HepG2 (cell line): Measurements from ENCODE around the gene G6PC3. TPM values are rescaled to one million over a fixed set of nuclear protein-coding genes. Genes with fewer than 3 reads are reported as not detected.

Experiments
- ATAC-seq: fragments of 200-7000 bp; cut with Tn5 transposase; 3 replicates; pipeline ENCODE4 v1.9.1; 2020; ENCODE audit warnings: mild to moderate bottlenecking, moderate library complexity
- BruUV-seq: library from RNA; stranded (reverse); fragments of 400-500 nt; replicated peaks from 2 replicates; lab custom pipeline; 2021; lab: Mats Ljungman, UMichigan
- CTCF ChIA-PET: fragments of 300-600 bp; formaldehyde crosslinking; extraction: SDS; loops from one replicate; lab custom pipeline; 2021; ENCODE audit warnings: low total read pairs, inconsistent platforms, low intra/inter-chr PET ratio; lab: Yijun Ruan, JAX
- POLR2A ChIA-PET: fragments of 350-600 bp; sonication (Branson Sonifier 250); formaldehyde crosslinking; loops from one replicate; lab custom pipeline; 2020; ENCODE audit warnings: antibody characterized with exemption, inconsistent platforms; lab: Yijun Ruan, JAX
- DNase-seq: peaks from one replicate; pipeline ENCODE4 v3.0.0-alpha.2; 2015; ENCODE audit warnings: low spot score
- FAIRE-seq: peaks from 3 replicates; lab custom pipeline; 2011; peaks lifted over from hg19 to GRCh38; lab: Jason Lieb, UNC
- H2AFZ ChIP-seq: one replicate; pipeline ENCODE4 v1.6.1; 2011; ENCODE audit warnings: low read length, inconsistent platforms
- H3K27ac ChIP-seq: fragments of 300-600 bp; 3 replicates; pipeline ENCODE4 v1.8.0; 2011; ENCODE audit warnings: mixed run types, mild to moderate bottlenecking, mixed read lengths, low read length, inconsistent platforms; ENCODE audit not compliant: insufficient read depth; ENCODE audit errors: extremely low read length
- H3K27me3 ChIP-seq, 2 experiments: fragments of 200-600 bp in 1 of 2; 2 replicates in 1 of 2; 3 replicates in 1 of 2; pipeline versions ENCODE4 v1.6.0 to v1.8.0; 2011; ENCODE audit warnings: low read length in 2 of 2, mild to moderate bottlenecking in 2 of 2, moderate library complexity in 2 of 2, inconsistent platforms in 1 of 2; ENCODE audit not compliant: insufficient read depth in 2 of 2, control insufficient read depth in 1 of 2
- H3K36me3 ChIP-seq, 2 experiments: fragments of 200-600 bp in 1 of 2; replicated peaks in 1 of 2; 2 replicates in 1 of 2; 3 replicates in 1 of 2; pipeline versions ENCODE4 v1.5.1 to v1.8.0; 2011; ENCODE audit warnings: low read length in 2 of 2, inconsistent platforms in 1 of 2; ENCODE audit not compliant: insufficient read depth in 2 of 2, control insufficient read depth in 1 of 2
- H3K4me1 ChIP-seq: 2 replicates; pipeline ENCODE4 v1.5.1; 2012; ENCODE audit warnings: low read length, inconsistent platforms; ENCODE audit not compliant: insufficient read depth
- H3K4me2 ChIP-seq: 2 replicates; pipeline ENCODE4 v1.6.0; 2011; ENCODE audit warnings: low read depth, low read length, inconsistent platforms
- H3K4me3 ChIP-seq, 3 experiments: fragments of 200-600 bp in 1 of 3; sonication (generic), shearing (Covaris generic) in 1 of 3; replicated peaks in 1 of 3; 2 replicates each; pipeline ENCODE4 v1.5.1; 2011 to 2016; ENCODE audit warnings: low read length in 3 of 3, inconsistent platforms in 2 of 3, low read depth in 2 of 3, mild to moderate bottlenecking in 2 of 3, control low read depth in 1 of 3, mixed read lengths in 1 of 3; ENCODE audit not compliant: insufficient read depth in 1 of 3
- H3K79me2 ChIP-seq: one replicate; pipeline ENCODE4 v1.6.1; 2011; ENCODE audit warnings: low read length, inconsistent platforms; ENCODE audit not compliant: insufficient read depth
- H3K9ac ChIP-seq: 2 replicates; pipeline ENCODE4 v1.6.0; 2011; ENCODE audit warnings: mild to moderate bottlenecking, low read depth, low read length, inconsistent platforms; ENCODE audit not compliant: insufficient read depth
- H3K9me3 ChIP-seq: 2 replicates; pipeline ENCODE4 v1.5.1; 2012; ENCODE audit warnings: mild to moderate bottlenecking, low read length
- H4K20me1 ChIP-seq: 2 replicates; pipeline ENCODE4 v1.6.0; 2011; ENCODE audit warnings: inconsistent platforms, mild to moderate bottlenecking, low read length, moderate library complexity; ENCODE audit not compliant: insufficient read depth
- AGO2 ChIP-seq: fragments of 200-400 bp; formaldehyde crosslinking; optimal IDR thresholded peaks from 2 replicates; pipeline ENCODE3; 2017; ENCODE audit warnings: mild to moderate bottlenecking, low read depth, low read length, moderate library complexity
- MTF1 ChIP-seq: sonication (generic); formaldehyde crosslinking; IDR thresholded peaks from 2 replicates; pipeline ENCODE4 v1.5.0; 2020; ENCODE audit warnings: missing genetic modification reagents
- POLR2A ChIP-seq, 2 experiments: IDR thresholded peaks; 2 replicates each; pipeline ENCODE4 v1.6.1; 2011; ENCODE audit warnings: low read depth in 2 of 2, low read length in 2 of 2, mild to moderate bottlenecking in 1 of 2, moderate library complexity in 1 of 2; ENCODE audit not compliant: insufficient read depth in 1 of 2
- RBFOX2 ChIP-seq: fragments of 200-400 bp; formaldehyde crosslinking; IDR thresholded peaks from 2 replicates; pipeline ENCODE4 v1.6.1; 2017; ENCODE audit warnings: low read depth, mild to moderate bottlenecking, low read length
- ZNF589 ChIP-seq: sonication (generic); formaldehyde crosslinking; conservative IDR thresholded peaks from 2 replicates; pipeline ENCODE4 v1.8.0; 2022; ENCODE audit warnings: mild to moderate bottlenecking, moderate library complexity, missing genetic modification reagents
- WGBS: methylation state at CpG from one replicate; pipeline ENCODE4 v1.1.6; 2017; ENCODE audit warnings: low lambda C conversion rate; 5-methylcytosine and 5-hydroxymethylcytosine counted together
- in situ Hi-C: cut with HindIII; loops from 2 replicates; pipeline ENCODE4 v1.10.0; 2017; ENCODE audit warnings: low pct_unique_long_range_greater_than_20kb; ENCODE audit not compliant: extremely low pct_ligation_motif_present
- intact Hi-C: fragments of 100-400 bp; cut with micrococcal nuclease; formaldehyde crosslinking; loops from one replicate; pipeline ENCODE4 v1.10.0; 2022; ENCODE audit not compliant: unreplicated experiment
- polyA plus RNA-seq, 8 experiments: library from polyadenylated mRNA; depleted of rRNA in 3 of 8; stranded (reverse) in 7 of 8; unstranded in 1 of 8; fragments of >200 nt; fragmentation: Illumina TruSeq in 4 of 8; extraction: Trizol in 4 of 8; gene quantifications; 2 replicates each; pipeline versions ENCODE4 v1.2.1 to v1.2.3, GENCODE V29; 2011 to 2016; ENCODE audit warnings: low read depth in 4 of 8, missing spikeins in 1 of 8, mixed read lengths in 1 of 8; ENCODE audit not compliant: insufficient read depth in 1 of 8
- total RNA-seq, 5 experiments: library from RNA; depleted of rRNA; stranded (reverse); fragments of >200 nt; fragmentation: Illumina TruSeq; extraction: Trizol; gene quantifications; 2 replicates each; pipeline ENCODE4 v1.2.3, GENCODE V29; 2016; ENCODE audit warnings: low read depth in 1 of 5

The G6PC3 gene
- total and polyA plus RNA-seq, 2 of the 13 experiments (the other 11 are each of a cell fraction or from before 2014, with no cell fraction given), result 38.5 to 75.8 TPM

DNA sequence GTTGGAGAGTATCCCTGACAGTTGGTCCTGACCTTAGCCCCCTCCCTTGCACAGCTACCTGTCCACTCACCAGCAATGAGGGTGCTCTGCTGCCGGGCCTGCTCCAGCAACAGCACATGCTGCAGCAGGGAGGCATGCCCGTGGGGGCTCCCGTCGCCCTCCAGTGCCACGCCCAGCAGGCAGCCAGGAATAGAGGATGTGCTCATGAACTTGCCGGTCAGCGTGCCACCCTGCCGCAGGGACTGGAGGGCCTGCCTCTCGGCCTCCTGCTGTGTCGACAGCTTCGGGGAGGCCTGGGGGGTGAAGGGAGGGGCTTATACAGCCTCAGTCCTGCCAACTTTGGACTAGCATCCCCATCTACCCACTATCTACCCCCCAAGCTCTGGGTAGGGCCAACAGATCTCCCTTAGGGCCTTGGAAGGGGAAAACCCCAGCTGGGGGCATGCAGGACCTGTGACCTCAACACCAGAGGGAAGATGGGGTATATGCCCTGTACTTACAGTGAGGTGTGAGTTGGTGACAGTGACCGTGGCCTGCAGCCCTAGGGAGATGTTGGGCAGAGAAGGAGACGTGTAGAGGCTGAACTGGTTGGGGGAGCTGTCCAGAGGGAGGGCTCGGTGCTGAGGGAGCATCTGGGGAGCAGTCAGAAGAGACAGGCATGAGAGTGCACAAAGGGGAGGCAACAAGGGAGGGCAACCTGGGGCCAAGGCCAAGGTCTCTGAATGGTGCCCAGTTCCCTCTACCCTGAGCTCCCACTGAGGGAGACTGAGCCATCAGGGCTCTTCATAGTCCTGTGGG, 20.9 kb downstream of the G6PC3 start:
- Histone ChIP-seq H3K9ac (no peak overlapping the region), H3K27ac (no peak overlapping the region), H2AFZ (no peak overlapping the region), H3K27me3 (no peaks in the 10 kb centered on the region), H3K4me1 (peaks cover 37% of the 10 kb centered on the region), H4K20me1 (0 out of 2 replicates have a peak, but pooled peaks cover 3% of the 10 kb centered on the region), H3K79me2 (no peaks in the 10 kb centered on the region), H3K4me3 (no peak overlapping the region), H3K9me3 (no peaks in the 10 kb centered on the region), H3K4me2 (no peak overlapping the region), H3K36me3 (peaks cover 15 to 37% of the 10 kb centered on the region in 2 experiments)
- FAIRE-seq, result no peak
- no peak for DNase-seq
- TF ChIP-seq RBFOX2, result 0 out of 2 replicates have a peak, but pooled peaks have one; percentile 26
- no peak for TF ChIP-seq MTF1 (CRISPR knock-in tag)
- peak; percentile 58 for TF ChIP-seq AGO2
- intact Hi-C loops (no loop called here), in situ Hi-C loops (no loop called here)
- no peak for ATAC-seq
- ChIA-PET POLR2A (interaction anchor here (1.2 kb wide), 1 partner anchor 32 kb away, joined by 3 read pairs; the partner anchor contains the start of gene HDAC5), CTCF (no interaction called here)
- no TSS peak for BruUV-seq
- WGBS, result 98% methylated on average over 13 of the region's 14 CpGs

DNA sequence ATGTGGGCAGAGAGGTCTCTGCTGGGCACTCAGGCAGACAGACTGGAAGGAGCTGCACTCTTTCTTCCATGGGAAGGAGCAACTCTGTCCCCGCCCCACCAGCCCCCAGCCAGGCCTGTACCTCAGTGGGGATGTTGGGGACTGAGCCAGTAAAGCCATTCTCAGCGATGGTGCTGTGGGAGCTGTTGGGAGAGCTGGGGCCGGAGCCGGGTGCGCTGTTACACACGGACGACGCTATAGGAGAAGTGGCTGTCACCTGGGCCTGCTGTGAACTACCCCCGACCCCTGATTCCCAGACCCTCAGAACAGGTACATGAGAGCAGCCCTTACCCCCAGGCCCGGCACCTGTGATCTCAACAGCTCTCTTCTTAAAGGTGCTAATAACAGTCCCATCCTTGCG, 21.5 kb downstream of the G6PC3 start:
- ATAC-seq (no peak), FAIRE-seq (no peak), DNase-seq (no peak)
- Histone ChIP-seq H3K27me3 (no peaks in the 10 kb centered on the region), H3K27ac (no peak overlapping the region), H3K9ac (no peak overlapping the region), H3K9me3 (no peaks in the 10 kb centered on the region), H3K36me3 (peaks cover 15 to 35% of the 10 kb centered on the region in 2 experiments), H3K79me2 (peaks cover 2% of the 10 kb centered on the region), H3K4me3 (no peak overlapping the region), H3K4me1 (peaks cover 38% of the 10 kb centered on the region), H2AFZ (no peak overlapping the region), H3K4me2 (no peak overlapping the region), H4K20me1 (0 out of 2 replicates have a peak, but pooled peaks cover 3% of the 10 kb centered on the region)
- CTCF ChIA-PET, result no interaction called here
- POLR2A ChIA-PET, result interaction anchor here (0.5 to 1.2 kb wide), 2 partner anchors 31 to 108 kb away, joined by 3 read pairs; partner anchors contain the start of genes ATXN7L3 and HDAC5
- intact Hi-C loops, result no loop called here
- in situ Hi-C loops, result no loop called here
- WGBS, result 98% methylated on average over 11 of the region's 11 CpGs
- peak in 1 of 2 experiments; percentile 29; a peak in 1 of 4 replicates for TF ChIP-seq POLR2A (IDR thresholded peaks at IDR 0.05; ENCODE audit: insufficient read depth in 1 of 2, low read depth in 2 of 2, low read length in 2 of 2)
- TF ChIP-seq ZNF589 (CRISPR knock-in tag), result no peak
- BruUV-seq, result no TSS peak
